Measurements from ENCODE around the gene SEC14L5. TPM values are rescaled to one million over a fixed set of nuclear protein-coding genes. Genes with fewer than 3 reads are reported as not detected.

SEC14L5 gene
- polyA plus RNA-seq, 3 donors: 0.16 to 0.54 (median 0.16) TPM

DNA sequence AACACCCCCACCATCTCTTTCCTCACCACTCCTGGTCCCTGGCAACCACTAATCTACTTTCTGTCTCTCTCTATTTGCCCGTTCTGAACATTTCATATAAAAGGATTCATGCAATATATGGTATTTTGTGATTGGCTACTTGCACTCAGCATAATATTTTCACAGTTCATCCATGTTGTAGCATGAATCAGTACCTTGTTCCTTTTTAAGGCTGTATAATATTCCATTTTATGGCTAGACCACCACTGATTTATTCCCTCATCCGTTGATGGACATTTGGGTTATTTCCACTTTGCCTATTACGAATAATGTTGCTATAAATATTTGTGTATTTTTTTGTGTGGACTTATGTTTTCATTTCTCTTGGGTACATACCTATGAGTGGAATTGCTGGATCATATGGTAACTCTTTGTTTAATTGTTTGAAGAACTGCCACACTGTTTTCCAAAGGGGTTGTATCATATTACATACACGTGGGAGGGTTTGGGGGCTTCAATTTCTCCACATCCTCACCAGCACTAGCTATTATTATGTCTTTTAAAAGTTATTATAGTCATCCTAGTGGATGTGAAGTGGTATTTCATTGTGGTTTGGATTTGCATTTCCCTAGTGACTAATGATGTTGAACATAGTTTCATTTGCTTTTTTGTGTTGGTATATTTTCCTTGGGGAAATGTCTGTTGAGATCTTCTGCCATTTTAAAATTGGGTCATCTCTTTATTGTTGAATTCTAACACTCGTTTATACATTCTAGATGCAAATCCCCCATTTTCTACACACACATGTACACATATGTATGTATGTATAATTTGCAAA lies 26.3 kb downstream of the SEC14L5 start:
- no peak for DNase-seq

DNA sequence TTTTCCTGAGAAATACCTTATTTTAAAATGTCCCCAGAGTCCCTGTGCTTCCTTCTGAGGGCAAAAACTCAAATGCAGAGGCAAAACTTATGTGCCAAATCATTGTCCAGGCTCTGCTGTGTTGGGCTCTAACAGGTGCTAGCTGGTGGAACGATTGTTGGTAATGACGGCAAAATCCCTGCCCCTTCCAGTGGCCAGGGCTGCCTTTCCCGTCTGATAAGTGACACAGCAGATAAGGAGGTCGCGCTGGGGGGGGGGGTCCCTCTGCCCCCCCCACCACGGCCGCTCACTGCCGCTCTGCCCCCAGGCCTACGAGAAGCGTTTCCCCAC lies 29.1 kb downstream of the SEC14L5 start:
- no peak for DNase-seq

DNA sequence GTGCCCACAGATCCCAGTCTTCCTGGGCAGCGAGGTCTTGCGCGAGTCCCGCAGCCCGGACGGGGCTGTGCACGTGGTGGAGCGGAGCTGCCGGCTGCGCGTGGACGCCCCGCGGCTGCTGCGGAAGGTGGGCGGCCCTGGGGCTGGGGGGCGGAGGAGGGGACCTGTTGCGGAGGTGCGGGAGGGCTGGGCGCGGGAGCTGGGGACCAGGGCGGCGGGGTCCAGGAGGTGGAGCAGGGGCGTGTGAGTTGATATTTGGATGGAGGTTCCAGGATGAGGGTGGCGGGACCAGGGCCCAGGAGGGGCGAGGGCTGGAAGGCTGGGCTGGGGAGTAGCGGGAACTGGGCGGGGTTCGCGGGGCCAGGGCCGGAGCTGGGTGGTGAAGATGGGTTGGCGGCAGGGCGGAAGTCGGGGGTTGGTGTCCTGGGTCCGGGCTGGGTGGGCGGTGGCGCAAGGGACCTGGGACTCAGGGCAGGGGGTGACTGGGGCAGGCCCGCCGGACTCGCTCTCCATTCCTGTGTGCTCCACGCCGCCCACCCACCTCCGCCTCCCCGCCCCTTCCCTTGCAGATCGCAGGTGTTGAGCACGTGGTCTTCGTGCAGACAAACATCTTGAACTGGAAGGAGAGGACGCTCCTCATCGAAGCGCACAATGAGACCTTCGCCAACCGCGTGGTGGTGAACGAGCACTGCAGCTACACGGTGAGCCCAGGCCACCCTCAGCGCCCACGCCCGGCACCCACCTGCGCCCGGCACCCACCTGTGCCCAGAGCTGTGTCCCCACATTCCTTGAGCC lies 29.6 kb downstream of the SEC14L5 start:
- DNase-seq: no peak

DNA sequence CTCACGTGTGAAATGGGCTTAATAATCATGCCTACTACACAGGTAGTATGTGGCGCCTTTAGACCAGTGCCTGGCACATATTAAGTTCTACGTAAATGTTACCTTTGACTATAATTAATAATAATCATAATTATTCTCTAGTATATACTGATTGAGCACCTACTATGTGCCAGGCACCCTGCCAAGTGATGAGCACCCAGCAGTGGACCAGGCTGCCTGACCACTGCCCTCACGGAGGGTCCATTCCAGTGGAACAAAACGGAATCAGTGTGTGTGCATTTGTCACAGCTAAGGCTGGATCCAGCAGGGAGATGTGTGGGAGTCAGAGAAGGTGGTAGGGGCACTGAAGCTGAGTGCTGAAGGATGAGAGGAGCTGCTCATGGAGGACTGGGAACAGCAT lies 30.5 kb downstream of the SEC14L5 start:
- DNase-seq: no peak

DNA sequence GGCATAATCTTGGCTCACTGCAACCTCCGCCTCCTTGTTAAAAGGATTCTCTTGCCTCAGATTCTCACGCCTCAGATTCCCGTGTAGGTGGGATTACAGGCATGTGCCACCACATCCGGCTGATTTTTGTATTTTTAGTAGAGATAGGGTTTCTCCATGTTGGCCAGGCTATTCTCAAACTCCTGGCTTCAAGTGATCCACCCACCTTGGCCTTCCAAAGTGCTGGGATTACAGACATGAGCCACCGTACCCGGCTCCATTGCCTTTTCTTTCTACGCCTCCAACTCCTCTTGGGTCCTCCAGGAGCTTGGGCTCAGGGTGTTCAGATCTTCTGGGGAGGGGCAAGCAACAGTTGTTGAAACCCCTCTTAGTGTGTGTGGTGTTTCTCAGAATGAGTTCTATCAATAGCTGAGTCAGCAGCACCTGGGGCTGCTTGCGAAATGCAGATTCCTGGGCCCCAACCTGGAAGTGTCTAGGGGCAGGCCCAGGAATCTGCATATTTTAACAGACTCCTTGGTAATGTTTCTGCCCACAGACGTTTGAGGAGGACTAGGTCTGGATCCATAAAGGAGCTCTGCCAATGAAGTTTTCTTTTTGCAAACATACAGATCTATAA lies 31.4 kb downstream of the SEC14L5 start:
- DNase-seq: no peak

DNA sequence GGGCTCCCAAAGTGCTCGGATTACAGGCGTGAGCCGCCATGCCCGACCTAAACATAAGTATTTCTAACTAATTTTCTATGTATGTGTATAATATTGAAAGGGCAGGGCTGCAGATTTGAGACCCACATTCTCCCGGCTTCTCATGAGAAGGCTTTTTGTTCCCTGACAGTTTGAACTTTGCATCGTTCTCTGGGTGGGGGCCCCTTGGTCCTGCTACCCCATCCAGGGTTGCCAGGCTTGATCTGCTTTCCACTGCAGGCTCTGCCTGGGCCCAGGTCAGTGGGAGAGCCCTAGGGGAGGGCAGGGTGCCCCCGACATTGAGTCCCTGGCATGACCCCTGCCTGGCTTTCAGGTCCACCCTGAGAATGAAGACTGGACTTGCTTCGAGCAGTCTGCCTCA lies 32.3 kb downstream of the SEC14L5 start:
- DNase-seq: no peak

DNA sequence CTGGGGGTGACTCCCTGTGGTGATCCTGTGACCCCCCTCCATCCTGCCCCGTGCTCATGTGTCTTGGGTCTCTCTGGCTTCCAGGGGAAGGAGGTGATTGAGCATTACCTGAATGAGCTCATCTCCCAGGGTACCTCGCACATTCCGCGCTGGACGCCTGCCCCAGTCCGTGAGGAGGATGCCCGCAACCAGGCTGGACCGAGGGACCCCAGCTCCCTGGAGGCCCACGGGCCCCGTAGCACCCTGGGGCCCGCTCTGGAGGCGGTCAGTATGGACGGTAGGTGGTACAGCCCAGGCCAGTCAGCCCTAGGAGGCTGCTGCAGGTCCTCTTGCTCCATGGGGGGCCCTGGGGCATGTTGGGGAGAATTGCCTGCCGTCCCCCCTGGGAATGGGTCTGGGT lies 33.6 kb downstream of the SEC14L5 start:
- no peak for DNase-seq

DNA sequence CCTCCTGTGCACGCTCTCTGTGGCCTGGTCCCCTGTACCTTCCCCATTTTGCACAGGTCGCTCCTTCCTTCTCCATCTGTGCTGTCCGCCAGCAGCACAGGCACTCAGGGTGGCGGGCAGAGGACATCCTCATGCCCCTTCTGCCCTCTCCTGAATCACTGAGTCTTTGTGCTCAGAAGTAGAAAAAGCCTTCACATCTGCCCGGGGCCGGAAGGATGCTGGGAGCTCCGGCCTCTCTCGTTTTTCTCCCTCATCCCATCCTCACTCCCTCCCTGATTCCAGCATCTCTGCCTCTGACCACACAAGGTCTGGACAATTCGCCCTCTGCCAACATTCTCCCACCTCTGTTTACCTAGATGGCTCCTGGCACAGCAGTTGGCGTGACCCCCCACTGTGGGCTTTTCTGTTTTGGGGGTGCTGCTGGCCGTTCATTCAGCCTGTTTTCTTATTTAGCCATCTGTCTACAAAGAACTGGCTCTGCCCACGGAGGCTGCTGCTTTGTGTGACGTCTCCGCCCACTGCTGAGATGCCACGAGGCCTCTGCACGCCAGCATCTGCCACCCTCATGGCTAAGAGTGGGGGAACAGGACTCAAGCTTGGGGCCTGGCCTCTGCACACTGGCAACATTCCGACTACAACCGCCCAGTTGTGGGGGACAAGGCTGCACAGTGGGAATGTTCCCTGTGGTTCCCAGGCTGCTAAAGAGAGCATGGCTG lies 36.7 kb downstream of the SEC14L5 start:
- DNase-seq: no peak

DNA sequence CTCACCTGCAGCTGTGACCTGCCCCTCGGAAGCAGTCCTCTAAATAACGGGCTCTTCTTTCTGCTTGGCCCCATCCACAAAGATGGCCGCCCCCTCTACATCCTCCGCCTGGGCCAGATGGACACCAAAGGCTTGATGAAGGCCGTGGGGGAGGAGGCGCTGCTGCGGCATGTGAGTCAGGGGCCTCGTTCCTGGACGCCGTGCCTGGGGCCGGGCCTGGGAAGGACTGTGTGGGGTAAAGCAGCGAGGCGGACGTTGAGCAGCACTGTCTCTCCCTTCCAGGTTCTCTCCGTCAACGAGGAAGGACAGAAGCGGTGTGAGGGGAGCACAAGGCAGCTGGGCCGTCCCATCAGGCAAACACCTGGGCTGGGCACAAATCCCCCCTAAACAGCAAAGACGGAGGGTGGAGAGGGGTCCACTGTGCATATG lies 42.5 kb downstream of the SEC14L5 start:
- DNase-seq: no peak

DNA sequence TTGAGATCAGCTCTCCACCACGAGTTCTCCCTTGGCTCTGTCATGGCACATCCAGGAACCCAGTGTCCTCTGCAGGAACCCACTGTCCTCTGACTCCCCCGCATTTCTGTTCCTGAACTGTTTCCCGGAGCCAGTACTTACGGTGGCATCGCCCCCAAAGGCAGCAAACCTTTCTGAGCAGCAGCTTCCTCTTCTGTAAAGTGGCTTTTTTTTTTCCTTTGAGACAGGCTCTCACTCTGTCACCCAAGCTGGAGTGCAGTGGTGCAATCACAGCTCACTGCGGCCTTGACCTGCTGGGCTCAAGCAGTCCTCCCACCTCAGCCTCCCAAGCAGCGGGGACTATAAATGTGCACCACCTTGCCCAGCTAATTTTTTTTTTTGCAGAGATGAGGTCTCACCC lies 43.4 kb downstream of the SEC14L5 start:
- no peak for DNase-seq

DNA sequence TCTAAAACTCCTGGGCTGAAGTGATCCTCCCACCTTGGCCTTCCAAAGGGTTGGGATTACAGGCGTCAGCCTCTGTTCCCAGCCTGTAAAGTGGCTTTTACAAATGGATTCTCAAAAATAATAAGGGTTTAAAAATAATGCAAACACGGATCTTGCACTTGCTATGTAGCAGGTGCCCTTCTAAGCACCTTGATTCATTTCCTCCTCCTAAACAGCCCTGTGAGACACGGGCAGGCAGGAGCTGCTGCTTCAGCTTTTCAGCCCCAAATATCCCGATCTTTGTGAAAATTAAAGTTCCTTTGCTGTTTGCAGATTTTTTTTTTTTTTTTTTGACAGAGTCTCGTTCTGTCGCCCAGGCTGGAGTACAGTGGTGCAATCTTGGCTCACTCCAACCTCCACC lies 43.9 kb downstream of the SEC14L5 start:
- no peak for DNase-seq

DNA sequence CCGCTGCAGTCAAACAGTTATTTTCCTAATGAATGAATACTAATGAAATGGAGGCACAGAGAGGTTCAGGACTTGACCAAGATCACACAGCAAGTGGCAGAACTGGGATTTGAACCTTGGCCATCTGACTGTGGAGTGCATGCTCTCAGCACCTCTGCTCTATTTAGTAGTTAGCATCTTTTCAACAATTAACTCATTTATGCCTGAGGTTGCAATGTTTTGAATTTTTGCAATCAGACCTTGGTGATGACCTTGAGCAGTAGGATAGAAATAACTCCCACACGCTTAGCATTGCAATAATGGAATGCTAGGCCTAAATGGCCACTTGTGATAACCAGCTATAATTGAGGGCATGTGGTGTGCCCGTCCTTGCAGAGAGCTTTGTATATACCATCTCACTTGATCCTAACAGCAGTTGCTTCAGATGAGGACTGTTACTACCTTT lies 44.6 kb downstream of the SEC14L5 start:
- no peak for DNase-seq

DNA sequence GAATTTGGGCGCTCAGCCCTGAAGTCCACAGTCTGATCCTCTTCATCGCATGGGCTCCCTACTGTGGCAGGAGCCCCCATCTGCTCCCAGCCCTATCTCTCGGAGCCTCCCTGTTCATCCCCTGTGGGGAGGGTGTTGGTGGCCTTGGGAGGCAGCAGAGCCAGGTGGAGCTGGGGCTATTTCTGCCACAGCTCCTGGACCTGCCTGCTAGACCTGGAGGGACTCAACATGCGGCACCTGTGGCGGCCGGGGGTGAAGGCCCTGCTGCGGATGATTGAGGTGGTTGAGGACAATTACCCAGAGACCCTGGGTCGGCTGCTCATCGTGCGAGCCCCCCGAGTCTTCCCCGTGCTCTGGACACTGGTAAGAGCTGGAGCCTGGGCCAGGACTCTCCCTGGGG lies 45.1 kb downstream of the SEC14L5 start:
- no peak for DNase-seq

DNA sequence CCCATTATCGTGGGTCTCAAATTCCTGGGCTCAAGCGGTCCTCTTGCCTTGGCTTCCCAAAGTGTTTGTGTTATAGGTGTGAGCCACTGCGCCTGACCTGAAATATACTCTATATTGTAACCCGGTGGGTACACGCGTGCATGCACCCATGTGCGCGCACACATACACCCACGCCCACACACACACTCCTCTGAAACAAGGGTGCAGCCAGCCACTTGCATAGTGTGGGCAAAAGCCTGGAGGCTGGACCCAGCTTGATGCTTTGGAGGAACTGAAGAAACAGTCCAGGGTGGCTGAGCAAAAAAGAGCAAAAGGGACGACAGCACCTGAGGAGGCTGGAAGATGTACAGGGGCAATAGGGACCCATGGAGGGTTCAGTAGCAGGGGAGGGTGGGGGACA lies 45.7 kb downstream of the SEC14L5 start:
- DNase-seq: no peak

DNA sequence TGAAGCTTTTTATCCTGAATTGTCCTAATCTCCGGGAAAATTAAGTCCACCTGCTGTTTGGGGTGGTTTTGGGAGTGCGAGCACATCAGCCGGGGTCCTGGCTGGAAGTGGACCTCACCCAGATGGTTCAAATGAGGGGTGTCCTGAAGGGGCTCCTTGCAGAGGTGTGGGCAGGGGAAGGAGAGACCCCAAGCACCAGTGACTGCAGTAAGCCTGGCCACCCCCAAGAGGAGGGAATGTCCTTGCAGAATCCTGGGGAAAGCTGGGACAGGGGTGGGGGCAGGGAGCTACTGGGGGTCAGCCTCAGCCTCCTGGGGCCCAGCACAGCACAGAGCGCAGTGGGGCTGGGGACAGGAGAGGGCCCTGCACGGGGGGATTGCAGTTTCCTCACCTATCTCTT lies 46.2 kb downstream of the SEC14L5 start:
- DNase-seq: no peak

DNA sequence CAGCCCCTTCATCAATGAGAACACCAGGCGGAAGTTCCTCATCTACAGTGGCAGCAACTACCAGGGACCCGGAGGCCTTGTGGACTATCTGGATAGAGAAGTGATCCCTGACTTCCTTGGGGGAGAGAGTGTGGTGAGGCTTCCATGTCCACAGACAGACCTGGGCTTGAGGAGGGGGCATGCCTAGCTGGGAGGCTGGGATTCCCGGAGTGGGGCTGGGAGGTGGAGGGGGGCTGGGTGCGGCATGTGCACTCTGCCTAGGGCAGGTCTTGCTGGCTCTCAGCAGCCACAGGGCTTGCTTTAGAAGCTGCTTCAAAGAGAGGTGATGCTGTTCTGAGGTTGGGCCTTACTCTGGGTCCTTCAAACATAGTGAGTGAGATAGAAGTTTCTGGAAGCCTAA lies 47.8 kb downstream of the SEC14L5 start:
- no peak for DNase-seq

DNA sequence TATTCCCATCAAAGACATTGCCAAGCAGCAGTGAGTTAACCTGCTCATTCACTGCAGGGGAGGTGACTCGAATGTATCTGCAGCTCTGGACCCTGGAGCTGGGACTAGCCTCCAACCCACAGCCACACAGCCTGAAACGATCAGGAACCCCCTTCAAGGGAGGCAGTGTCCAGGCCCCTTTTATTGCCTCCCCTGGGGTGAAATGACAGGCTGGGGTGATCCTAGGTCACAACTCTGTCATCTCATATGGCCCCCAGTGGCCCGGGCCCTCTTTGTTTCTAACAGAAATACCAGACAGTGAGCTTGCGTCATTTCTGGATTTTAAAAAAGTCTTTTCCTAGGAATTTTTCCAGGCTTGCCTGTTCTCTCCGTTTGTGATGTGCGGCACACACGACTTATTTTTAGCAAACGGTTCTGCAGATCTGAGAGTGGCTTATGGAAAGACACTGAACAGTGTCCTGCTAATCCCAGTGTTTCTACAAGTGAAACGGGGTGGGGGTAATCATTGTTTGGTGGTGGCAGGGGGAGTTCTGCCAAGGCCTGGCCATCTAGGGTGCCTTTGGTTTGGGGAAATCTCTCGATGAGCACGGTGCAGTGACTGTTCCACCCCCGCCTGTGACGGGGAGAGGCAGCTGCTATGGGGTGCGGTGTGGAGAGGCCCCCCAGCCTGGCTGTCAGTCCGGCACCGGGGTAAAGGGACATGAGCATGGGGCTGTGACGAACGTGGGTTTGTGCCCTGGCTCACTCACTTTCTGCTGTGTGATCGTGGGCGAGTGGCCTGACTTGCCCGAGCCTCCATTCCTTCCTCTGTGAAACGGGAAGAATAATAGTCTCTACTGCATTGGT lies 48.4 kb downstream of the SEC14L5 start:
- no peak for DNase-seq

DNA sequence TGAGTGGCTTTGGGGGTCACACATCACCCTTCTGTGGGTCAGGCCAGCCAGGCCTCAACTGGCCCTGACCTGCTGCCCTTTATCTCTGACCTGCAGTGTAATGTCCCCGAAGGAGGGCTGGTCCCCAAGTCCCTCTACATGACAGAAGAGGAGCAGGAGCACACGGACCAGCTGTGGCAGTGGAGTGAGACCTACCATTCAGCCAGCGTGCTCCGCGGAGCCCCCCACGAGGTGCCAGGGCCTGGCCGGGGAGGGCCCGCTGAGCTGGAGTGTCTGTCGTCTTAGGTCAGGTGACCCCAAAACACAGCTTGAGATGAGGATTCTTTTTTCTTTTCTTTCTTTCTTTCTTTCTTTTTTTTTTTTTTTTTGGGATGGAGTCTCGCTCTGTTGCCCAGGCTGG lies 49.1 kb downstream of the SEC14L5 start:
- DNase-seq: no peak

DNA sequence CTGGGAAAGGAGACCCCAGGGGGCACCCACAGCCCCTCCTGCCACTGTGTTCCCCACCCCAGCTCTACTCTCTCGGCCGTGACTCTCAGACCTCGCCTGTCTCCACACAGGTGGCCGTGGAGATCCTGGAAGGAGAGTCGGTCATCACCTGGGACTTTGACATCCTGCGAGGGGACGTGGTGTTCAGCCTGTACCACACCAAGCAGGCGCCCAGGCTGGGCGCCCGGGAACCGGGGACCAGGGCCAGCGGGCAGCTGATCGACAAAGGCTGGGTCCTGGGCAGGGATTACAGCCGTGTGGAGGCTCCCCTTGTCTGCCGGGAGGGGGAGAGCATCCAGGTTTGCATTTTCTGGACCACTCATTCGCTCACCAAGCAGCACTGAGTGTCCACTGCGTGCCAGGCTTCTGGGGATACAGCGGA lies 50.2 kb downstream of the SEC14L5 start:
- no peak for DNase-seq

DNA sequence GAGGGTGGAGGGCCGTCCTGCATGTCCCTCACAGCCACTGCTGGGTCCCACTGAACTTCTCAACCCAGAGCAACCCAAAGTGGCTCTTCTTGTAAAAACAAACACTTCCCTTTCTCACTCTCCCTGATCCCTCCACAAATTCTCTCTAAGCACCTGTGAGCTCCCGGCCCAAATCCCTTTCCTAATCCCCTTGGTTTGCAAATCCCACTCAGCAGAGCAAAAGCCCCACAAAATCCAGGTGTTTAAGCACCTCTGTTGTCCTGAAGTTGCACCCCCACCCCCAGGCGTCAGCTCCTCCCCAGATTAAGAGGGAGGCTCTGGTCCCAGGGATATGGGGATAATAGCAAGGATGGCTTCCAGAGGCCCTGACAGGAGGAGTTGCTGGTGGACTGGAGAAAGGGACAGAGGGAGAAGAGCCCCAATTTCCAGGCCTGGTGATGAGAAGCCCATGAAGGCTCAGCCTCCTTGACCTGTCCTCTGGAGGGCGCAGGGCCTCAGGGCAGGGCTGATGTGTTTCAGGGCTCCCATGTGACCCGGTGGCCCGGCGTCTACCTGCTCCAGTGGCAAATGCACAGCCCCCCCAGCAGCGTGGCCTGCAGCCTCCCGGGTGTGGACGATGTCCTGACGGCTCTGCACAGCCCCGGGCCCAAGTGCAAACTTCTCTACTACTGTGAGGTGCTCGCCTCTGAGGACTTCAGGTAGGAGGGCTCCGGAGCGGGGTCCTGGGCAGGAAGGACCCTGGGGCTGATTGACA lies 52.6 kb downstream of the SEC14L5 start:
- DNase-seq: no peak

DNA sequence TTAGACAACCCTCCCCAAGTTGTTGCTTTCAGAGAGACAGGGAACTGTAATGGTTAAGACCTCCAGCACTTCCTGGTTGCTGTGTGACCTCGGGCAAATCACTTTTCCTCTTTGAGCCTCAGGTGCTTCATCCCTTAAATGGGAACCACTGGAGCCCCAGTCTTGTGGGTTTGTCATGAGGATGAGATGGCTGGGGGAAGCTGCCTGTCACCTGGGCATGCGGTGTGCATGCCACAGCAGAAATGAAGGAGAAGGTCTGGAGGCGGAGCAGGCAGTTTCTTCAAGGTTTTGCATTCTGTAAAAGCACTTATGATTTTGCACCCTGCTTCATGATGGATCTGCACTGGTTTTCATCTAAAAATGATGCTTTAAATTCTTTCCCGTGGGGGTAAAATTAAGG lies 53.5 kb downstream of the SEC14L5 start:
- DNase-seq: no peak
